A673 (cell line): ENCODE measurements around the gene PTTG1IP. TPM values are rescaled to one million over a fixed set of nuclear protein-coding genes. Genes with fewer than 3 reads are reported as not detected.

Source experiments
- BruUV-seq: library from RNA; stranded (reverse); fragments of 400-500 nt; replicated peaks from 2 replicates; lab custom pipeline; 2021; lab: Mats Ljungman, UMichigan
- CTCF ChIA-PET: fragments of 300-600 bp; sonication (Branson Sonifier 250); formaldehyde crosslinking; loops from one replicate; lab custom pipeline; 2022; ENCODE audit warnings: antibody characterized with exemption; lab: Charles Lee
- POLR2A ChIA-PET: fragments of 300-600 bp; sonication (Branson Sonifier 250); formaldehyde crosslinking; loops from one replicate; lab custom pipeline; 2022; ENCODE audit warnings: antibody characterized with exemption; ENCODE audit not compliant: low non-redundant PET; lab: Charles Lee
- DNase-seq: peaks from one replicate; pipeline ENCODE4 v3.0.0-alpha.2; 2015; ENCODE audit warnings: low spot score
- H3K27ac ChIP-seq: fragments of 200-600 bp; sonication (generic); 2 replicates; pipeline ENCODE4 v1.5.1; 2016; ENCODE audit warnings: mixed run types, low read depth, mild to moderate bottlenecking, mixed read lengths, antibody characterized with exemption, low read length; ENCODE audit not compliant: poor library complexity, severe bottlenecking
- H3K27me3 ChIP-seq: fragments of 200-600 bp; sonication (generic); replicated peaks from 2 replicates; pipeline ENCODE4 v1.6.1; 2017; ENCODE audit warnings: mixed run types, low read depth, mild to moderate bottlenecking, mixed read lengths, antibody characterized with exemption, low read length; ENCODE audit not compliant: insufficient read depth, poor library complexity
- H3K36me3 ChIP-seq: fragments of 200-600 bp; sonication (generic); 2 replicates; pipeline ENCODE4 v1.6.1; 2016; ENCODE audit warnings: mixed run types, mild to moderate bottlenecking, mixed read lengths, antibody characterized with exemption, low read length; ENCODE audit not compliant: insufficient read depth, poor library complexity, severe bottlenecking
- H3K4me1 ChIP-seq: fragments of 200-600 bp; sonication (generic); 2 replicates; pipeline ENCODE4 v1.6.1; 2017; ENCODE audit warnings: mixed run types, mild to moderate bottlenecking, mixed read lengths, antibody characterized with exemption, low read length; ENCODE audit not compliant: insufficient read depth, poor library complexity, severe bottlenecking
- H3K4me3 ChIP-seq: fragments of 200-600 bp; sonication (generic); 2 replicates; pipeline ENCODE4 v1.5.1; 2016; ENCODE audit warnings: low read depth, mixed run types, mild to moderate bottlenecking, mixed read lengths, low read length; ENCODE audit not compliant: poor library complexity, severe bottlenecking
- H3K9me3 ChIP-seq: fragments of 200-600 bp; sonication (generic); 2 replicates; pipeline ENCODE4 v1.6.1; 2016; ENCODE audit warnings: mixed run types, low read depth, mild to moderate bottlenecking, mixed read lengths, antibody characterized with exemption, low read length; ENCODE audit not compliant: poor library complexity, severe bottlenecking
- EZH2 ChIP-seq: fragments of 200-600 bp; sonication (generic); IDR thresholded peaks from 2 replicates; pipeline ENCODE4 v1.6.1; 2017; ENCODE audit warnings: borderline replicate concordance, low read depth, mild to moderate bottlenecking, mixed read lengths, antibody characterized with exemption, low read length; ENCODE audit not compliant: poor library complexity, severe bottlenecking
- intact Hi-C: fragments of 100-400 bp; cut with micrococcal nuclease; formaldehyde crosslinking; loops from one replicate; pipeline ENCODE4 v1.10.0; 2022; ENCODE audit not compliant: unreplicated experiment
- total RNA-seq: library from RNA; stranded (reverse); gene quantifications from 2 replicates; pipeline ENCODE4 v1.2.3, GENCODE V29; 2021
- TF ChIP-seq, protein P1 (sequence below): fragments of 300-800, 200-600 bp; sonication (generic); conservative IDR thresholded peaks from 2 replicates; pipeline ENCODE4 v1.5.1; 2017; ENCODE audit warnings: low read depth, mild to moderate bottlenecking, antibody characterized with exemption, low read length, moderate library complexity, mixed read lengths

PTTG1IP gene
- total RNA-seq, 1 experiment from 2014 or later = 216 TPM

DNA sequence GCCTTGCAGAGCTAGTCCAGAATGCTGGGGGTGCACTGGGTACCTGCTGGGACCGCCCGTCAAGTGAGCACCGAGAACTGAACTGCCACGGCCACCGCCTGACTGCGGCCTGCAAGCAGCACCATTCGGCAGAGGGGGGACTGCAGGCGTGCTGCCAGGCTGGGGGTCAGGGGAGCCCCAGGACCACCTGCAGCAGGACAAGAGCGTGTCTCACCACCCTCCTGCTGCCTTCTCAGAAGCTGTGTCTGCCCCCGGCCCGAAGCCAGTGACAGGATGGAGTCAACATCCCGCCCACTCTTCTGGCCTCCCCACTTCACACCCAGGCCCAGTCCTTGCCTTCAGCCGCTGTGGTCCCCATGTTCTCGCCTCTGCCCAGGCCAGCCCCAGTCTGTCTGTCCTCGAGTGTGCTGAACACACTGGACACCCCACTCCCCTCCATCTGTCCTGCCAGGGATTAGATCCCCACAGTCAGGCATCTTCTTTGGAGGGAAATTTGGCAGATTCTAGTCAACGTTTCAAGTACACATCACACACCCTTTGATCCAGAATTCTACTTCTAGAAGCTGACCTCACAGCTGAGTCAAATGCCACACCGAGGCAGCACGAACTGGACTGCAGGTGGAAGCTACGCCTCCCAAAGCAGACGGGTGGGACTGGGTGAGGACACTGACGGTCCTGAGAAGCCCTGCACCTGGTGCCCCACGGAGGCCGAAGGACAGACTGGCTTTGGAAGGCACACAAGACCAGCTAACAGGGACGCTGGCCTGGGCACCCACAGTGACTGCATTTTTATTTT is 26.0 kb downstream of the PTTG1IP start:
- TF ChIP-seq EZH2 = no peak
- TF ChIP-seq, protein P1, sequence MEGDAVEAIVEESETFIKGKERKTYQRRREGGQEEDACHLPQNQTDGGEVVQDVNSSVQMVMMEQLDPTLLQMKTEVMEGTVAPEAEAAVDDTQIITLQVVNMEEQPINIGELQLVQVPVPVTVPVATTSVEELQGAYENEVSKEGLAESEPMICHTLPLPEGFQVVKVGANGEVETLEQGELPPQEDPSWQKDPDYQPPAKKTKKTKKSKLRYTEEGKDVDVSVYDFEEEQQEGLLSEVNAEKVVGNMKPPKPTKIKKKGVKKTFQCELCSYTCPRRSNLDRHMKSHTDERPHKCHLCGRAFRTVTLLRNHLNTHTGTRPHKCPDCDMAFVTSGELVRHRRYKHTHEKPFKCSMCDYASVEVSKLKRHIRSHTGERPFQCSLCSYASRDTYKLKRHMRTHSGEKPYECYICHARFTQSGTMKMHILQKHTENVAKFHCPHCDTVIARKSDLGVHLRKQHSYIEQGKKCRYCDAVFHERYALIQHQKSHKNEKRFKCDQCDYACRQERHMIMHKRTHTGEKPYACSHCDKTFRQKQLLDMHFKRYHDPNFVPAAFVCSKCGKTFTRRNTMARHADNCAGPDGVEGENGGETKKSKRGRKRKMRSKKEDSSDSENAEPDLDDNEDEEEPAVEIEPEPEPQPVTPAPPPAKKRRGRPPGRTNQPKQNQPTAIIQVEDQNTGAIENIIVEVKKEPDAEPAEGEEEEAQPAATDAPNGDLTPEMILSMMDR = no peak
- POLR2A ChIA-PET = no interaction called here
- no TSS peak for BruUV-seq
- CTCF ChIA-PET = no interaction called here
- H3K27me3 ChIP-seq = no peaks in the 10 kb centered on the region
- H3K4me1 ChIP-seq = peaks cover 10% of the 10 kb centered on the region
- intact Hi-C loops = no loop called here
- no peak for DNase-seq
- H3K27ac ChIP-seq = peak overlapping the region; percentile 47
- no peak overlapping the region for H3K4me3 ChIP-seq
- no peaks in the 10 kb centered on the region for H3K9me3 ChIP-seq
- peaks cover 37% of the 10 kb centered on the region for H3K36me3 ChIP-seq

DNA sequence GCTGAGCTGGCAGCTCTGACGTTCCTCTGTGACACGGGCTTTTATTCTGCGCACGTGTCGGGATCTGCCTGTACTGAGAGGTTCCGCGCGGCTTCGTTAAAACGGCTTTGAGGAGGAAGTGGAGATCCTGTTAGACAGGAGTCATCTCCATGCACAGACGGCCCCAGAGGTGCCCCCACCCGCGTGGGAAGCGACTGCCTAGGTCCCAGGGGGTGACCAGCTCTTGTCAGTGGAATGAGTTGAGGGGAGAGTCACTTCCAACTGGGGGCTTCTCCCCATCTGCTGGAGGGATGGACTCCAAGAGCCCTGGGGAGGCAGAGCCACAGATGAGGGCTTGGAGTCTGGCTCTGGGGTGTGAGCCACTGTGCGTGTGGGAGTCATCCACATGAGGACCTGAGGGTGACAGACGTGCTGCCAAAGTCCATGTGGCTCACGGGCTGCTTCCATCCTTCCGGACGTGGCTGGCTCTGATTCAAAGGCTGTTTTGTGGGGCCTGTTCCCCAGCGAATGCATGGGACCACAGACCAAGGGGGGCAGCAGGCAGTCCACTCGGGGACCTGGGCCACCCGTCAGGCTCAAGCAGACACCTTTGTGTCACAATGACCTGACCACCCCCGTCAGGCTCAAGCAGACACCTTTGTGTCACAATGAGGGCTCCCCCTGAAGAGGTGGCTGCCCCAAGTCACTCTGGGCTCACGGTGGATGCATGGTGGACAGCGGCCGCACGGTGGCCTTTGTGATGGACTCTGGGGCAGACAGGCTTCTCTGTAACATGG is 26.8 kb downstream of the PTTG1IP start:
- TF ChIP-seq EZH2 = no peak
- TF ChIP-seq, protein P1 = no peak
- peaks cover 30% of the 10 kb centered on the region for H3K36me3 ChIP-seq
- peaks cover 10% of the 10 kb centered on the region for H3K4me1 ChIP-seq
- no TSS peak for BruUV-seq
- CTCF ChIA-PET = no interaction called here
- no peak overlapping the region for H3K4me3 ChIP-seq
- POLR2A ChIA-PET = no interaction called here
- peak overlapping the region; percentile 13 for H3K27ac ChIP-seq
- intact Hi-C loops = no loop called here
- DNase-seq = peak; percentile 53
- no peaks in the 10 kb centered on the region for H3K9me3 ChIP-seq
- H3K27me3 ChIP-seq = no peaks in the 10 kb centered on the region

DNA sequence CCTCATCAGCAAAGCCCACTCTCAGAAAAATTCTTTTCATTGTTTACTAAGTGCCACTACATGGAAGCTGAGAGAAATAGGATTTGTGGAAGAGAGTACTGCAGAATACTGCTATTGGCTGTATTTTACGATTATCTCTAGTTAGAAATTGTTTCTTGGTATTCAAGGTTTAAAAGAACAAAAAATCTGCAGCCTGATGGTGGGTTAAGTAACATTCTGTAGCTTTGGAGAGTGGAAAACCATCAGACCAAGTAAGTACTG is 27.3 kb downstream of the PTTG1IP start:
- Histone ChIP-seq H3K9me3 (no peaks in the 10 kb centered on the region), H3K4me1 (peaks cover 10% of the 10 kb centered on the region), H3K27ac (peak overlapping the region; percentile 13), H3K4me3 (peak overlapping the region; percentile 34), H3K36me3 (peaks cover 25% of the 10 kb centered on the region), H3K27me3 (no peaks in the 10 kb centered on the region)
- CTCF ChIA-PET = no interaction called here
- DNase-seq = no peak
- POLR2A ChIA-PET = no interaction called here
- intact Hi-C loops = no loop called here
- no TSS peak for BruUV-seq
- TF ChIP-seq EZH2 = no peak
- TF ChIP-seq, protein P1 = no peak; the same call in 1 of the 2 replicates
